Endodermal cell (in vitro differentiated cells): ENCODE results near the gene HAPSTR1. TPM values are rescaled to one million over a fixed set of nuclear protein-coding genes. Genes with fewer than 3 reads are reported as not detected.

Experiments
- DNase-seq: peaks from one replicate; pipeline ENCODE4 v3.0.0-alpha.2; 2017
- H3K27ac ChIP-seq: 2 replicates; pipeline ENCODE4 v1.5.1; 2013; ENCODE audit warnings: mild to moderate bottlenecking, low read depth, low read length, moderate library complexity
- H3K27me3 ChIP-seq: 2 replicates; pipeline ENCODE4 v1.6.1; 2013; ENCODE audit warnings: mild to moderate bottlenecking, low read length, moderate library complexity; ENCODE audit not compliant: insufficient read depth, control insufficient read depth, poor library complexity, severe bottlenecking
- H3K36me3 ChIP-seq: 2 replicates; pipeline ENCODE4 v1.7.0; 2013; ENCODE audit warnings: mild to moderate bottlenecking, low read length, moderate library complexity; ENCODE audit not compliant: control insufficient read depth, insufficient read depth
- H3K4me1 ChIP-seq: one replicate; pipeline ENCODE4 v1.7.0; 2013; ENCODE audit warnings: low read length; ENCODE audit not compliant: control insufficient read depth, insufficient read depth
- H3K4me3 ChIP-seq: 2 replicates; pipeline ENCODE4 v1.5.1; 2013; ENCODE audit warnings: mild to moderate bottlenecking, low read length, moderate library complexity
- H3K9ac ChIP-seq: 2 replicates; pipeline ENCODE4 v1.6.1; 2013; ENCODE audit warnings: mild to moderate bottlenecking, low read length, moderate library complexity; ENCODE audit not compliant: poor library complexity, severe bottlenecking; ENCODE audit errors: extremely low read depth
- H3K9me3 ChIP-seq: 2 replicates; pipeline ENCODE4 v1.6.1; 2013; ENCODE audit warnings: mild to moderate bottlenecking, low read length, moderate library complexity; ENCODE audit not compliant: control insufficient read depth
- H3K27ac Mint-ChIP-seq: 2 replicates; pipeline ENCODE4 v1.8.0; 2020; ENCODE audit warnings: mixed read lengths
- H3K27me3 Mint-ChIP-seq: 2 replicates; pipeline ENCODE4 v1.8.0; 2021; ENCODE audit warnings: mild to moderate bottlenecking, mixed read lengths; ENCODE audit not compliant: insufficient read depth
- H3K36me3 Mint-ChIP-seq: 2 replicates; pipeline ENCODE4 v1.8.0; 2020; ENCODE audit warnings: low read depth, mixed read lengths
- H3K4me1 Mint-ChIP-seq: 2 replicates; pipeline ENCODE4 v1.8.0; 2020; ENCODE audit warnings: mixed read lengths
- H3K4me3 Mint-ChIP-seq: 2 replicates; pipeline ENCODE4 v1.8.0; 2020; ENCODE audit warnings: mild to moderate bottlenecking, moderate library complexity, mixed read lengths
- H3K9me3 Mint-ChIP-seq: 2 replicates; pipeline ENCODE4 v1.8.0; 2020; ENCODE audit warnings: mild to moderate bottlenecking, mixed read lengths
- WGBS, 2 experiments: methylation state at CpG; one replicate each; pipeline versions ENCODE4 v1.1.5 to v1.1.7; 2013; ENCODE audit warnings: missing lambda C conversion rate in 2 of 2, mixed read lengths in 1 of 2; ENCODE audit not compliant: insufficient coverage in 1 of 2, insufficient read length in 1 of 2; 5-methylcytosine and 5-hydroxymethylcytosine counted together
- total RNA-seq, 2 donors: library from RNA; stranded (reverse); fragmentation: NEBNext Ultra II Directional in 1 of 2; extraction: Animal tissue kit (Norgen Biotek cat#: 25700) in 1 of 2; gene quantifications; 2 replicates in 1 of 2; 3 replicates in 1 of 2; pipeline ENCODE4 v1.2.1, GENCODE V29; 2021
- TF ChIP-seq, protein P1 (sequence below): fragments of 200-600 bp; sonication (generic); conservative IDR thresholded peaks from 2 replicates; pipeline ENCODE4 v1.5.0; 2021; ENCODE audit warnings: antibody characterized with exemption, mild to moderate bottlenecking

Gene HAPSTR1
- total RNA-seq, 2 donors from 2014 or later, result 60.9 to 68.5 TPM

DNA sequence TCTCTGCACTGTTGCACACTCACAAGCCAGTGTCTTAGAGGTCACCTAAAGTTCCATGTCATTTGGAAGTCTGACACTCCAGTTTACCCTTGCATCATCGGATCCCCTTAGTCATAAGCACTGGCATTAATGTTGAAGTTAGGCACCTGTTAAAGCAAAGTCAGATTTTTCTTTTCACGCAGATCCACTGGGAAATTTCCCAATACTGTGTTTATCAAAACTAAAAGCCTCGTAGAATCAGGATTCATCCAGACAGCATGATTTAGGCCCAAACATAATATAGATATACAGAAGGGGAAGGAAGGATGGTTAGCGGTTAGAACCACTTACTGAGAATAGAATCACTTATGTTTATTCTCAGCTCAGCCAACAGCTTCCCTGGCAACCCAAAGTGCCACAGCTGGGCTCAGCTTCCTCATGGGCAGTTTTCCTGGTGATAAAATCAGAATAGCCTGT, 30.1 kb upstream of the HAPSTR1 start:
- Histone ChIP-seq H3K27ac (no peak overlapping the region), H3K36me3 (no peaks in the 10 kb centered on the region), H3K9ac (no peak overlapping the region), H3K4me1 (no peaks in the 10 kb centered on the region), H3K4me3 (no peak overlapping the region), H3K9me3 (no peaks in the 10 kb centered on the region), H3K27me3 (no peaks in the 10 kb centered on the region)
- no peaks in the 10 kb centered on the region for H3K9me3 Mint-ChIP-seq
- H3K36me3 Mint-ChIP-seq, result no peaks in the 10 kb centered on the region
- no peak overlapping the region for H3K27ac Mint-ChIP-seq
- H3K4me3 Mint-ChIP-seq, result no peak overlapping the region
- WGBS, 2 experiments, result 90 to 91% methylated on average over 2 to 4 of the region's 4 CpGs
- no peaks in the 10 kb centered on the region for H3K4me1 Mint-ChIP-seq
- no peak for DNase-seq
- peaks cover 2% of the 10 kb centered on the region for H3K27me3 Mint-ChIP-seq
- TF ChIP-seq, protein P1, sequence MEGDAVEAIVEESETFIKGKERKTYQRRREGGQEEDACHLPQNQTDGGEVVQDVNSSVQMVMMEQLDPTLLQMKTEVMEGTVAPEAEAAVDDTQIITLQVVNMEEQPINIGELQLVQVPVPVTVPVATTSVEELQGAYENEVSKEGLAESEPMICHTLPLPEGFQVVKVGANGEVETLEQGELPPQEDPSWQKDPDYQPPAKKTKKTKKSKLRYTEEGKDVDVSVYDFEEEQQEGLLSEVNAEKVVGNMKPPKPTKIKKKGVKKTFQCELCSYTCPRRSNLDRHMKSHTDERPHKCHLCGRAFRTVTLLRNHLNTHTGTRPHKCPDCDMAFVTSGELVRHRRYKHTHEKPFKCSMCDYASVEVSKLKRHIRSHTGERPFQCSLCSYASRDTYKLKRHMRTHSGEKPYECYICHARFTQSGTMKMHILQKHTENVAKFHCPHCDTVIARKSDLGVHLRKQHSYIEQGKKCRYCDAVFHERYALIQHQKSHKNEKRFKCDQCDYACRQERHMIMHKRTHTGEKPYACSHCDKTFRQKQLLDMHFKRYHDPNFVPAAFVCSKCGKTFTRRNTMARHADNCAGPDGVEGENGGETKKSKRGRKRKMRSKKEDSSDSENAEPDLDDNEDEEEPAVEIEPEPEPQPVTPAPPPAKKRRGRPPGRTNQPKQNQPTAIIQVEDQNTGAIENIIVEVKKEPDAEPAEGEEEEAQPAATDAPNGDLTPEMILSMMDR, result no peak

DNA sequence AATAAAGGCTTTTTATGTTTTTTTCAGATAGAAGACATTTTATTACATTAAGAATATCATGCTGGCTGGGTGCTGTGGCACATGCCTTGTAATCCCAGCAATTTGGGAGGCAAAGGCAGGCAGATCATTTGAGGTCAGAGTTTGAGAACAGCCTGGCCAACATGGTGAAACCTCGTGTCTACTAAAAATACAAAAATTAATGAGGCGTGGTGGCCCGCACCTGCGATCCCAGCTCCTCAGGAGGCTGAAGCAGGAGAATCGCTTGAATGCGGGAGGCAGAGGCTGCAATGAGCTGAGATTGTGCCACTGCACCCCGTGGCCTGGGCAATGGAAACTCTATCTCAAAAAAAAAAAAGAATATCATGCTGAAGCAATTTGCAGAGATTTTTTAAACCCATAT, 29.1 kb upstream of the HAPSTR1 start:
- no peak overlapping the region for H3K27ac ChIP-seq
- Mint-ChIP-seq H3K9me3 (no peaks in the 10 kb centered on the region), H3K4me3 (no peak overlapping the region), H3K27me3 (peaks cover 2% of the 10 kb centered on the region), H3K27ac (no peak overlapping the region), H3K36me3 (no peaks in the 10 kb centered on the region), H3K4me1 (no peaks in the 10 kb centered on the region)
- H3K9ac ChIP-seq, result no peak overlapping the region
- 84 to 97% methylated on average over 6 to 7 of the region's 7 CpGs for WGBS, 2 experiments
- no peaks in the 10 kb centered on the region for H3K27me3 ChIP-seq
- no peaks in the 10 kb centered on the region for H3K4me1 ChIP-seq
- DNase-seq, result no peak
- TF ChIP-seq, protein P1, result no peak
- no peak overlapping the region for H3K4me3 ChIP-seq
- H3K36me3 ChIP-seq, result no peaks in the 10 kb centered on the region
- H3K9me3 ChIP-seq, result no peaks in the 10 kb centered on the region

DNA sequence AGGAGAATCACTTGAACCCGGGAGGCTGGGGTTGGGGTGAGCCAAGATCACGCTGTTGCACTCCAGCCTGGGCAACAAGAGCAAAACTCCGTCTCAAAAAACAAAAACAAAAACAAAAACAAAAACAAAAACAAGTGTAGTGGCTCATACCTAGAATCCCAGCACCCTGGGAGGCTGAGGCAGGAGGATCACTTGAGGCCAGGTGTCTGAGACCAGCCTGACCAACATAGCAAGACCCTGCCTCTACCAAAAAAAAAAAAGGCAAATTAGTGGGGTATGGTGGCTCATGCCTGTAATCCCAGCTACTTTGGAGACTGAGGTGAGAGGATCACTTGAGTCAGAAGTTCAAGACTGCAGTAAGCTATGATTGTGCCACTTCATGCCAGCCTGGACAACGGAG, 26.4 kb upstream of the HAPSTR1 start:
- TF ChIP-seq, protein P1, result no peak
- no peak for DNase-seq
- Histone ChIP-seq H3K9ac (no peak overlapping the region), H3K4me3 (no peak overlapping the region), H3K27ac (no peak overlapping the region), H3K36me3 (no peaks in the 10 kb centered on the region), H3K9me3 (no peaks in the 10 kb centered on the region), H3K27me3 (no peaks in the 10 kb centered on the region), H3K4me1 (no peaks in the 10 kb centered on the region)
- Mint-ChIP-seq H3K27me3 (no peaks in the 10 kb centered on the region), H3K4me3 (no peak overlapping the region), H3K9me3 (no peaks in the 10 kb centered on the region), H3K4me1 (no peaks in the 10 kb centered on the region), H3K36me3 (no peaks in the 10 kb centered on the region), H3K27ac (no peak overlapping the region)
- 98 to 100% methylated on average over 2 to 3 of the region's 4 CpGs for WGBS, 2 experiments
